Coronary artery (tissue), 2 donors: ENCODE data around the gene ZDHHC11B.
"Not testable (repeated sequence)": the region's sequence is repeated elsewhere in the genome, so short reads cannot be mapped to it uniquely, and the experiment has no call there.

Experiments
- DNase-seq: peaks from one replicate; pipeline ENCODE4 v3.0.0-alpha.2; 2017; ENCODE audit warnings: low spot score
- H3K27ac ChIP-seq, 2 donors: fragments of 200-600 bp; sonication (generic); one replicate each; pipeline ENCODE4 v1.5.1; 2016 to 2019
- H3K4me3 ChIP-seq: fragments of 200-600 bp; sonication (generic); 2 replicates; pipeline ENCODE4 v1.5.1; 2016; ENCODE audit warnings: mild to moderate bottlenecking, moderate library complexity
- TF ChIP-seq, protein P1 (sequence below): fragments of 200-600 bp; sonication (generic); IDR thresholded peaks from one replicate; pipeline ENCODE4 v1.5.1; 2019; ENCODE audit warnings: antibody characterized with exemption

ZDHHC11B gene, protein sequence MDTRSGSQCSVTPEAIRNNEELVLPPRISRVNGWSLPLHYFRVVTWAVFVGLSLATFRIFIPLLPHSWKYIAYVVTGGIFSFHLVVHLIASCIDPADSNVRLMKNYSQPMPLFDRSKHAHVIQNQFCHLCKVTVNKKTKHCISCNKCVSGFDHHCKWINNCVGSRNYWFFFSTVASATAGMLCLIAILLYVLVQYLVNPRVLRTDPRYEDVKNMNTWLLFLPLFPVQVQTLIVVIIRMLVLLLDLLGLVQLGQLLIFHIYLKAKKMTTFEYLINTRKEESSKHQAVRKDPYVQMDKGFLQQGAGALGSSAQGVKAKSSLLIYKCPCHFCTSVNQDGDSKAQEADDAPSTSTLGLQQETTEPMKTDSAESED

DNA sequence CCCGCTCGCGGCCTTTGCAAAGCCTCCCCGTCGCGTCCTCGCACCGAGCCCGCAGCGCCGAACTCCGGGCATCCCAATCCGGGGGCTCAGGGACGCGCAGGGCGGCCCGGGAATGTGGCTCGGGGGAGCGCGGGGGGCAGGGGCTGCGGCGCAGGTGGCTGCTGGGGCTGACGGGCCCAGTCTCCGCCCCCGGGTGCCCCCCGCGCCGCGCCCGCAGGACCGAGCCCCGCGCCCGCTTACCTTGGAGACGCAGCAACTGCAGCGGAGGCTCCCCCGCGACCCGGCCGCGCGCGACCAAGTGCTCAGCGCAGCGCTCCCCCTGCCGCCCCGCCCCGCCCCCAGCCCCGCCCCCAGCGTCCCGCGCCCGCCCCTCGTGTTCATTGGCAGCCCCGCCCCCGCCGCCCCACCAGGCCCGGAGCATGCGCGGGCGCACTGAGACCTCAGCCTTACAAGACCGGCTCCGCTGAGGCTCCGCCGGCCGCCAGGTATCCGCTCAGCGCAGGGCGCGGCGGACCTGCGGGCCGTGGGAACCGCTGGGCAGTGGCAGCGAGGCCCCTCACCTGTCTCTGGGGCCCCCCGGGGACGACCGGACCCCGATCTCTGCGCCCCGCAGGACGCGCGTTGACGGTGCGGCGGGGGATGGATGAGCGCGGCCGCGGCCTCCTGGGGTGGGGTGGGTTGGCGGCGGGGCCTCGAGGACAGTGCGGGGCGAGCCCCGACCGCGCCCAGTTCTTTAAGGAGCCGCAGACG lies at the start of gene ZDHHC11B:
Gene ZDHHC11B (minus strand): TSS at position 302 of the 750 bp plus-strand sequence. CDS start 17,810 bp downstream, outside the sequence.
- peak within 1 kb of the TSS in 1 of 2 donors; percentile 49 for H3K27ac ChIP-seq
- peak; percentile 93 for DNase-seq
- H3K4me3 ChIP-seq, result peak within 1 kb of the TSS; percentile 85

DNA sequence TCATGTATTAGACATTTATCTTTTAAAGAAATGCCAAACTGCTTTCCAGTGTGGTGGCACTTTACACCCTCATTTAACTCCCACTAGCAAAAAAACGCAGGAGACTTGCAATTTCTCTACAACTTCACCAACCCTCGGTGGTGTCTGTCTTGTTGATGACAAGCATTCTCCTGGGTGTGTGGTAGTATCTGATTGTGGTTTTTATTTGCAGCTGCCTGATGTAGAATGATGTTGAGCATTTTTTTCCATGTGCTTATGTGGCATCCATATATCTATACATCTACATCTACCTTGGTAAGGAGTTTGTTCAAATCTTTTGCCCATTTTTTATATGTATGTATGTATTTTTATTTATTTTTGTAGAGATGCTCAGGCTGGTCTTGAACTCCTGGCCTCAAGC lies 49.5 kb upstream of the ZDHHC11B start:
- H3K27ac ChIP-seq, DNase-seq, H3K4me3 ChIP-seq: not testable (repeated sequence)

DNA sequence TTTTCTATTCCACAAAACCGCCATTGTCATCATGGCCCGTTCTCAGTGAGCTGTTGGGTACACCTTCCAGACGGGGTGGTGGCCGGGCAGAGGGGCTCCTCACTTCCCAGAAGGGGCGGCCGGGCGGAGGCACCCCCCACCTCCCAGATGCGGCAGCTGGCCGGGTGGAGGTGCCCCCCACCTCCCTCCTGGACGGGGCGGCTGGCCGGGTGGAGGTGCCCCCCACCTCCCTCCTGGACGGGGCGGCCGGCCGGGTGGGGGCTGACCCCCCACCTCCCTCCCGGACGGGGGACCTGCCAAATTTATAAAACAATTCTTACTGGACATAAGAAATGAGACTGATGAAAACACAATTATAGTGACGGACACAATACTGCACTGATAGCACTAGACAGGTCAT lies 43.7 kb upstream of the ZDHHC11B start:
- DNase-seq, H3K4me3 ChIP-seq: not testable (repeated sequence)

DNA sequence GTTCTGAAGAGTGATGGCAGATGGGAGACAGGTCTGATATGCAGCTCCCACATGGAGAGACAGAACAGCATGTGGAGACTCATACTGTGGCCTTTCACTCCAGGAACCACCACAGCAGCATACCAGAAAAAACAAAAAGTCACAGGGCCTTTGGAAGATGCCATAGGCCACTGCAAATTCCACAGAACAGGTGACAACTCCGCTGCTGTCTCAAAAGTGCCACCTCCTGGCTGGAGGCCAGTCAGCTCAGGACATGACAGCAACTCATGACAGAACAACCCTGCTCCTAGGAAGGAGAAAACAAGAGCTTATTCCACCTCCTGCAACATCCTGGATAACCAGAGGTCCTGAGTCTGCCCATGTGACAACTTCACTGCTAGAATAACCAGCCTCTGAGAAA lies 41.0 kb upstream of the ZDHHC11B start:
- not testable (repeated sequence) for DNase-seq

More for the DNA sequence above, 43.7 kb upstream of the ZDHHC11B start:
- not testable (repeated sequence) for H3K27ac ChIP-seq

DNA sequence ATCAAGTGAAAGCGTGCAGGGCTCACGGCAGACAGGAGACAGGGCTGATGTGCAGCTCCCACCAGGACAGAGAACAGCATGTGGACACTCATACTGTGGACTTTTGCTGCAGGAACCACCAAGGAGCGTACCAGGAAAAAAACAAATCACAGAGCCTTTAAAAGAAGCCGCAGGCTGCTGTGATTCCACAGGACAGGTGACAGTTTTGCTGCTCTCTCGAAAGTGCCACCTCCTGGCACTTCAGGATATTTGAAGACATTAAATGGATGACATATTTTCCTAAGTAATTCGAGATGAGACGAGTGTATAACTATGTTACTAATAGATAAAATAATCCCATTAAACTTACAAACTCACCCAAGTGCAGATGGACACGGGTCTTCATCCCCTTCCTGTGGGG lies 37.0 kb upstream of the ZDHHC11B start:
- TF ChIP-seq, protein P1, sequence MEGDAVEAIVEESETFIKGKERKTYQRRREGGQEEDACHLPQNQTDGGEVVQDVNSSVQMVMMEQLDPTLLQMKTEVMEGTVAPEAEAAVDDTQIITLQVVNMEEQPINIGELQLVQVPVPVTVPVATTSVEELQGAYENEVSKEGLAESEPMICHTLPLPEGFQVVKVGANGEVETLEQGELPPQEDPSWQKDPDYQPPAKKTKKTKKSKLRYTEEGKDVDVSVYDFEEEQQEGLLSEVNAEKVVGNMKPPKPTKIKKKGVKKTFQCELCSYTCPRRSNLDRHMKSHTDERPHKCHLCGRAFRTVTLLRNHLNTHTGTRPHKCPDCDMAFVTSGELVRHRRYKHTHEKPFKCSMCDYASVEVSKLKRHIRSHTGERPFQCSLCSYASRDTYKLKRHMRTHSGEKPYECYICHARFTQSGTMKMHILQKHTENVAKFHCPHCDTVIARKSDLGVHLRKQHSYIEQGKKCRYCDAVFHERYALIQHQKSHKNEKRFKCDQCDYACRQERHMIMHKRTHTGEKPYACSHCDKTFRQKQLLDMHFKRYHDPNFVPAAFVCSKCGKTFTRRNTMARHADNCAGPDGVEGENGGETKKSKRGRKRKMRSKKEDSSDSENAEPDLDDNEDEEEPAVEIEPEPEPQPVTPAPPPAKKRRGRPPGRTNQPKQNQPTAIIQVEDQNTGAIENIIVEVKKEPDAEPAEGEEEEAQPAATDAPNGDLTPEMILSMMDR, result no peak
- no peak overlapping the region for H3K27ac ChIP-seq
- no peak for DNase-seq
- no peak overlapping the region for H3K4me3 ChIP-seq

More for the DNA sequence above, 41.0 kb upstream of the ZDHHC11B start:
- H3K4me3 ChIP-seq, H3K27ac ChIP-seq: not testable (repeated sequence)

DNA sequence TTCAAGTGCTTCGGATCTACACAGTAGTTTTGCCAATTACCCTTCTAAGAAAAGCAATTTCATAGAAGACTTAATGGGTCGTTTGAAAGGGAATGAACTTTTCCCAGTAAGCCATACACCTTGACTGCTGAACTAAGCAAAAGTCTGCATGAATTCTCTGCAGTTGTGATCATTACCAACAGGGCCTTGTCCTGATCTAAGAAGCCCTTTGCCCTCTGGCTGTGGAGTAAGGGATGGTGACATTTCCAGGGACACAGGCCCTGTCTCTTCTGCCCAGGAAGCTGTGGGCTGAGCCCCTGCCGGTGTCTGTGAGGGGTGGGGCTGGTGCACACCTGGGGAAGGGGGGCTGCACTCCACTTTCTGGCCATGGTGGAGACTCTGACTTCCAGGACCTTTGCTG lies 35.7 kb upstream of the ZDHHC11B start:
- DNase-seq, result no peak
- TF ChIP-seq, protein P1, result no peak
- Histone ChIP-seq H3K4me3 (no peak overlapping the region), H3K27ac (no peak overlapping the region)

DNA sequence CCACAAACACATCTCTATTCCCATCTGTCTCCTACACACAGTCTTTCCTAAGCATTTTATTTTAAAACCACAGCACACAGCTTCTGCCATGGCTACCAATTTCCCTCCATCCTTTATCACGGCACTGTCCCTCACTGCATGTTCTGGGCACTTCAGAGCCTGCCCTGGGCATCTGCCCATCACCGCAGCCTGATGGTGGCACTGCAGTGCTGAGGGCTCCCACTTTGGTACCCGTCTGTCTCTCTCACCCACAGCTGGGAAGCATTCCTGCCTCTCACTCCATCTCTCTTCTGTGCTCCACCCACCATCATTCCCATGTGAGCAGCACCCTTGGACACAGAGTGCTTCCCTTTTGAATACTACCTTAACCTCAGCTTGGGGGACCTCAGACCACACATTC lies 34.5 kb upstream of the ZDHHC11B start:
- DNase-seq, result no peak
- TF ChIP-seq, protein P1, result no peak
- Histone ChIP-seq H3K27ac (no peak overlapping the region), H3K4me3 (no peak overlapping the region)

DNA sequence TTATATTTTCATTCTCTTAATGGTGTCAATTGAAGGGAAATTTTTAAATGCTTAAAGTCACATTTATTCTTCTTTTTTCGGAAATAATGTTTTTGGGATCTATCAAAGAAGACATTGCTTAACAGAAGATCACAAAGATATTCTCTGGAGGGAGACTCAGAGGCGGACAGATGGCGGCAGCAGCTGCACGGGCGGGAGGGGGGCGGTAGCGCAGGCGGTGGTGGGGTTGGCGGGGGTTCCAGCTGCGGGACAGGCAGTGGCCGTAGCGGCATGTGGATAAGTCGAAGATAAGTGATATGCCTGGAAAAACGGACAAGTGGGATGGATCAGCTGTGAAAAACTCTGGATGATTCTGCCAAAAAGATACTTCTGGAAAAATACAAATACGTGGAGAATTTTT lies 31.6 kb upstream of the ZDHHC11B start:
- TF ChIP-seq, protein P1, result no peak

DNA sequence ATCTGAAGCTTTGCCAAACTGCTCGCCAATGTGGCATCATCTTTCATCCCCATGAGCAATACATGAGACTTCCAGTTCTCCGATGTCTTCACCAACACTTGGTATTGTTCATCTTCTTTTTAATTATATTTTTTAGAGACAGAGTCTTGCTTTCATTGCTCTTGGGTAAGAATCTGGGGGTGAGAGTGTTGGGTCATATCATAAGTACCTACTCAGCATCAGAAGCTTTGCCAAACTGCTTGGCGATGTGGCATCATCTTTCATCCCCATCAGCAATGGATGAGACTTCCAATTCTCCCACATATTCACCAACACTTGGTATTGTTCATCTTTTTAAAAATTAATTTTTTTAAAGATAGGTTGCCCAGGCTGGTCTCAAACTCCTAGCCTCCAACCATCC lies 30.9 kb upstream of the ZDHHC11B start:
- Histone ChIP-seq H3K27ac (no peak overlapping the region), H3K4me3 (no peak overlapping the region)
- no peak for DNase-seq
- TF ChIP-seq, protein P1, result no peak

More for the DNA sequence above, 31.6 kb upstream of the ZDHHC11B start:
- H3K27ac ChIP-seq, result no peak overlapping the region
- no peak overlapping the region for H3K4me3 ChIP-seq
- no peak for DNase-seq

DNA sequence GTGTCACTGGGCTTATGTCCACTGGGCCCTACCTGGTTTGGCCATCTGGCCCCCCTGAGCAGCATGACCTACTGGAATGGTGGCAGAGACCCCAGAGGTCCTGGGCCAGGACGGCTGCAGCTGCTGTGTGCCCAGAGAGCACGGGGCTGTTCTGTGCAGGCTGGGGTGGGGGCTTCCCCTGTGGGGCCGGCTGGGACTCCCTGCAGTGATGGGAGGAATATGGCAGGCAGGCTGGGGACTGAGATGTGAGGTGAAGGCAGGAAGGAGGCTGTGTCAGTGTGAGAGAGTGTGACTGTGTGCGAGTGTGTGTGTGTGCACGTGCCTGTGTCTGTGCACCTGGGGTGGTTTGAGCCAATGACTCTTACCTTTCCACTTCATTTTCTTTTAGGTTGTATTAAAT lies 29.0 kb upstream of the ZDHHC11B start:
- H3K4me3 ChIP-seq, DNase-seq, H3K27ac ChIP-seq: not testable (repeated sequence)

DNA sequence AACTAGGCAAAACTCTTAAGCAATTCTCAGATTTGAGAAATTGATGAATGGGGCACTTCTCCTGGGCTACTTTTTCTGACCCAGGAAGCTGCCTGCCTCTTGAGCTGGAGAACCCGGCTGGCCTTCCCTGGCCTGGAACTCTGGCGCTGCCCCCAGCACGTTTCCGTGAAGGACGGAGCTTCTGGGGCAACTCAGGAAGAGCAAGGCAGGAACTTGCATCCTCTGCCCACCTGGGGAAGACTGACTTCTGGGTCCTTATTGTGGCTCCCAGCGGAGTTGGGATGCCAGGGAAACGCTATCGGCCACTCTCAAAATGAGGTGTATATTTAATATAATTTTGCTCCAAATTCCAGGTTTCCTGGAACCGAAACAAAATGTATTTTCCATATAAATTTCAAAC lies 26.9 kb upstream of the ZDHHC11B start:
- not testable (repeated sequence) for DNase-seq, H3K4me3 ChIP-seq, H3K27ac ChIP-seq

DNA sequence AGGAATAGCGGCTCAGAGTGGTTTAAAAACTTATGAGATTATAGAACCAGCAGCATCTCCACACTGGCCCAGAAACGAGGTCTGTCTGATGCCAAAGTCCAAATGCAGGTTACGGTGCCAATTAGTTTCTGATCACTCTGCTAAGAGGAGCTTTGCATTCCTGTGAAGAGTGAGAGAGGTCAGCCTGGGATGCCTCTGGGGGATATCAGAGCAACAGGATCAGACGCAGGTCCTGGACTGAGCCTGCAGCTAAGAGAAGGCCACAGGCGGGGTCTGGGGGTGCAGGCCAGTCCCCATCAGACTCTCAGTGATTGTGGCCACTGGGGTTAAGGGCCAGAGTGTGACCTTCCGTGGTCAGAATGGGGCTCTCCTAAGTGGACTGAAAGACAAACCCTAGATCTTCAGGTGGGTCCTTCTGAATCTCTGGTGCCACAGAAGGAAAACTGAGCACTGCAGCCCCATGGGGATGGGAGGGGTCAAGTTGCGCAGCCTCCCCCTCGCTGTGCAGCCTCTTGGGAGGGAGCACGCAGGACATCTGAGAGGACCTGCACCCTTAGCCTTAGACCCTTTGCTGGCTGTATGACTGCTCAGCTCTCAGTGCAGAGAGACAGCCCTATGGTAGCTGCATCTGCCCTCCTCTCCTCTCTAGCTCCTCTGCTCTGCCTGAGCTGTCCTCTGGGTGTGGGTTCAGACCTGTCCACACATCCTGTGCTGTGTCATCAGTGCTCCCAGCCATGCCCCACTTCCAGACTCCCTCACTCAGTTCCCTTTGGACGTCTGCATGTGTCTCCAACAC lies 23.4 kb upstream of the ZDHHC11B start:
- not testable (repeated sequence) for H3K4me3 ChIP-seq, DNase-seq

More for the DNA sequence above, 23.4 kb upstream of the ZDHHC11B start:
- not testable (repeated sequence) for H3K27ac ChIP-seq
